Measurements from ENCODE around the gene ACAN. TPM values are rescaled to one million over a fixed set of nuclear protein-coding genes. Genes with fewer than 3 reads are reported as not detected.

The ACAN gene
- polyA plus RNA-seq, 10 donors = 2.5 to 23.0 (median 8.3) TPM

DNA sequence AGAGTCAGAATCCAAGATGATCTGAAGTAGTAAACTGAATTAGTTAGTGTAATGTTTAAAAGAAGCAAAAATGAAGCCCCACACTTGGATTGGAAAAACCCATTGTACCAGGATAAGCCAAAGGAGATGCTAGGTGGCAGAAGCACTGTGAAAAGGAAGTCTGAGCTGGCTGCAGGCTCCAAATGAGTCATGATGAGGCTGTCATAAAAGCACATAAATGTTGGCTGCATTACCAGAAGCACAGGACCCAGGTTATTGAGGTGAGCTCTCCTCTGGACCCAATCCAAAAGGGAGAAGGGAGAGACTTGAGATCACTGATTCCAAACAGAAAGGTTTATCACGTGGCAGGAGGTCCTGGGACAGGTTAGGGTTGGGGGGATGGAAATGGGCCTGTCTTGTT is 3.2 kb upstream of the ACAN start:
- DNase-seq = no peak

DNA sequence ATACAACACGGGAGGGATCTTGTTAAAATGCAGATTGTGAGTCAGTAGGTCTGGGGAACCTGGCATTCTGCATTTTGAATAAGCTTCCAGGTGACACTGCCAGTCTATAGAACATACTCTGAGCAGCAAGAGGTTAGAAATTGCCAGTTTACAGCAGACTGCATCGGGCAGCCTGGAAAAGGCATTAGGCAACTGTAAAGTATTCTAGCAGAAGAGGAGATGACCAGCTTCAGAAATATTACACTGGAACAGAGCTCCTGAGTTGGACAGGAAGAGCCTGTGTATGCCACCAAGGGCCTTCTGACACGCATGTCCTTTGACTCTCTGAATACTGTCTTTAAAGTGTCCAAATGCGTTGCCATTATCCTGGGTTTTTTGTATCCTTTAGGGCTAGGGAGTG is 2.5 kb upstream of the ACAN start:
- peak in 2 of 3 donors; percentile 34 to 38 for DNase-seq

DNA sequence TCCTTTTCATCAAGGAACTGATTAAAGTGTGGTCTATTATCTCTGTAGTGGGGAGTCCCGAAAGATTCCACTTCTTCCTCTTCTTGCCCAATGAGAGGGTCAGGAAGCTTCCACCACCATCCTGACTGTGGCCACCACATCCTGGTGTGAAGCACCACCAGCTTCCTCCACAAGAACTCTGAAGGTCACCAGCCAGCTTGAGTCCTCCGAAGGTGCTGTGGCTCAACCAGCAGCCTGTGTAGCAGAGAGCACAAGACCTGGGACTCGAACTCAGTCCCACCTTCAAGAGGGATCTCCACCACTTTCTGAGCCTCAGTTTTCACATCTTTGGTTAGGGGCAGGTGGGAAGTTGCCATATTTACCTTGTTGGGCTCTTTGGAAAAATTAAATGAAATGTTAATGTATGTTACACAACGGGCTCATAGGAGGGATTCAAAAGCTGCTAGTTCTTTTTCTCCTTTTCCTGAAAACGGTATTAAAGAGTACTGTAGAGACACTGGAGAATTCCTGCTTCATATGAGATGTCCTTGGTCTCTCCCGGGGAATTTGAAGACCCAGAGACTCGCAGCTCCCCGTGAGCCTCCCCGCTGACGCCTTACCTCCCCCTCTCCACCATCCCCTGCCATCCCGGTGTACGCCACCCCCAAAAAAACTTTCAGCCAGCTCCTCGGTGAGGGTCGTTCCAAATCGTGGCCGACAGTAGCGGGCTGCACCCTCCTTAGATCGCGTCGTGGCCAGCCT is 816 bp upstream of the ACAN start:
- no peak for DNase-seq

DNA sequence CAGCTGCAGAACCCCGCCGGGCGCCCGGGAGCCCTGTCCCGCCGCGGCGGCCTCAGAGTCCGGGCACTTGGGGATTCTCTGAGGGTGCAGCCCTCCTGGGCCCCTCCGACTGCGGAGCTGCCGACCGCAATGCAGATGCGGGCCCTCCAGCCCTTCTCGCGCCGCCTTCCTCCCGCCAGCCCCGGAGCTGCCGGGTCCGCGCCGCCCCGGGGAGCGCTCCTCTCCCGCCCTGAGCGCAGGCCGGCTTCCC is 320 bp upstream of the ACAN start:
- DNase-seq = no peak

DNA sequence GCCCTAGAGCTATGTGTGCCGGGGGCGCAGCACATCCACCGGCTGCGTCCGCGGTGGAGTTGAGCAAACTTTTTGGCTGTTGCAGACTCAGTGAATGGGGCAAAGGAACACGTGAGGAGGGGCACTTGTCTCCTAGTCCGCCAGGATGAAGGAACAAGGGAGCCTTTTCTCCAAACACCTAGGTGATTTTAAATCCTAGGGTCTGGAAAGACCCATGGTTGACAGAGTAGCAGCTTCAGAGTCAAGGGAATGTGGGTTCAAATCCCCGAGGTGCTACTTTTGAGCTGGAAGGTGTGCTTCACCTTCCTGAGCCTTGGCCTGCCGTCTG is 648 bp downstream of the ACAN start:
- DNase-seq = no peak

DNA sequence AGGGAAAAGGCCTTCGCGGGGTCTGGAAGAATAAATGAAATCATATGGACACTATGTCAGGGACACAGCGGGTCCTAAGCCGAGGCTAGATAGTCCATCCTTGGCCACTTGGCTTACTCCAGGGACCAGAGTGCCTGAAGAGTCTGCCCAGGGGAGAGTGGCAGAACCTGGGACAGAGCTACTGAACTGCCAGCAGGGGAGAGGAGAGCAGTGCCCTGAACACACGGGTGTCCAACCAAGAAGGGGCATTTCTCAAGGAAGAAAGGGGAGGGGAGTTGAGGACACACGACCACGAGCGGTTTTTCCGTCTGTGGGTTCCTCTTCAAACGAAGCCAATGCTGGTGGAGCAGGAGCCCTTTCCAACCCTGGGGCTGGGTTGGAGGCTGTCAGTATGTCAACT is 1.0 kb downstream of the ACAN start:
- no peak for DNase-seq

DNA sequence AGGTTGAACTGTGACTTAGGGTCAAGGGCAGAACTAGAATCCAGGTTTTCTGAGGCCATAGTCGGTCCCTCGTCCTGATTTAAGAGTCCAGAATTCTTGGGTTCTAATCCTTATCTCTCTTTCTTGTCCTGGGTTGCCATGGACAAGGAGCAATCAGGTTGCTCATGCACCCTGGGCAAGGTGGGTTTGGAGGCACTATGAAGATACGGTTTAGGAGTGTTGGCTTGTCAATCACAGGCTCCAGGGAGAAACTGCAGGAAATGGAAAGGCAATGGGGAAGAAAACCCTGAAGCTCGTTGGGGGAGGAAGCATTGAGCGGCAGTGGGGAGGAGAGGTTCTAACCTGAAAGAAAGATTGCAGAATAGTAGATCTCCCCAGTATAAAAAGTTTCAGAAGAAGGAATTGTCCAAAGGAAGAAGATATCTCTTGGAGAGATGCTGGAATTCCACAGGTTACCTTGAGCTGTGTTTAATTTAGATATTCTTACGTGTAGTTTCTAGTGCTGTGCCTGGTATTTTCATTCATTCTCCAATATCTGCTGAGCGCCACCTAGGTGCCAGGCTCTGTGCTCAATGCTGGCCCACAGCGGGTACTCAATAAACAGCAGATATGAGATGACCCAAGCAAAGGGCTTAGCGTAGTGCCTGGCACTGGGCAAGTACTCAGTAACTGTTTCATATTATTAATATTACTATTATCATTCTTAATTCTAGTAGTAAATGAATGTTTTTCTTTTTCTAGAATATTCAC is 2.0 kb downstream of the ACAN start:
- no peak for DNase-seq

DNA sequence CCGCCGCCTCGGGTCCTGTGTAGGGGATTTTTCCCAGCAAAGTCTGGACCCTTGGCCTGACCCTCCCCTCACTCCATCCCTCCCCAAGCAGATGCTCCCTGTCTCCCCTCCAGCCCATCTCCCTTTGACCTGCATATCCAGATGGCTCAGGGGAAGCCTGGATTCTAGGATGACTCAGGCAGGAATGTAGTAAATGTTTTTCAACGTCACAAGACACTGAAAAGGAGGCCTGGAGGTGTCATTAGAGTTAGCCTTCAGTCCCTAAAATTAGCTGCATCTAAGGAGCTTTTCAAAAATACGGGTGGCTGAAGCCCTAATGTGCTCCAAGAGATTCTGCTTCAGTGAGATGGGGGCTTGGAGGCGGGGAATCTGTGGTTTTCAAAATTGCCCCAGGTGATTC is 7.2 kb downstream of the ACAN start:
- DNase-seq = no peak

DNA sequence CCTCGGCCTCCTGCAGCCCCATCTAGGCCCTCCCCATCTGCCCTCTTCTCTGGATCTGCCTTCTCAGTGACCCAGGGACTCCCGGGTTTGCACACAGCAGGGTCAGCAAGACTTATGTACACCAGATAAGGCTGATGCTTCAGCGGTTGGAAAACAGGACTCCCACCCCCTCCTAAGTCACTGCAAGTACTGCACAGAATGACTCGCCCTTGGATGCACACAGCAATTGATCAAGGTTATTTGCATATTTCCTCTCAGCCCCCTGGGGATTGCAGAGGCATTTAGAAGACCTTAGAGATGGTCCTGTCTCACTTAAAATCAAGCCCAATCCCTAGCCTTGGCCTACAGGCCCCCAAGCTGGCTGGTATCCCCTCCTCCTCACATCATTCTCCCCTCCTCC is 8.9 kb downstream of the ACAN start:
- no peak for DNase-seq

DNA sequence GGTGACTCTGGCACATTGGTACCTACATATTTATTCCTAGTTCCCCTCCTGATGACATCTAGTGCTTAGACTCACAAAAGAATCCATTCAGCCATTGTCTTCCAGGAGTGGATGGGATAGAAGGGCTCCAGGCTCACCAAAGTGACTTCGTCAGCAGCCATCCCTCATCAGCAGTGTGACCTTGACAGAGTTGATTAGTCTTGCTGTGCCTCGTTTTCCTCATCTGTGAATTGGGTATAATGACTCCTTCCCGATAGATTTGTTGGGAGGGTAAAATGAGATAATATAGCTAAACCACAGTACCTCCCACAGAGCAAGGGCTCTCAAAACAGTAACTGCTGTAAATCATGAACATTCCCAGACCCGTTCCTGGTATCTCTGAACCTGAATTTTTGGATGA is 10.7 kb downstream of the ACAN start:
- DNase-seq = no peak

DNA sequence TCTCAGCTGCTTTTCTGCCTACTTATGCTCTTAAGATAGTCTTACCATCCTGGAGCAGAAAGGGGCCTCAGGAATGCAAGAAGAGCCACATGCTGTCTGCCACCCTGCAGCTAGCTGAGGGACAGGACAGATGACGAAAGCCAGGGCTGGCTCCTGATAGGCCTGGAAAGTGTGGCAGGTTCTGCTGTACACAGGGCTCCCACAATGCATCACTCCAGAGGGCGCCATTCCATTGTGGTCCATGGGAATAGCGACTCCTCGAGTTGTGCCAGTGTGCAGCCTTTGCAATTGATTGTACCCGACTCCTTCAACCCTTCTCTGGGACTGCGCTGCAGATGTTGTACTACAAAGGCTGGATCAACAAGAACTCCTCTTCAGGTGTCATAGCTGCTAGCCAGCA is 11.2 kb downstream of the ACAN start:
- no peak for DNase-seq

DNA sequence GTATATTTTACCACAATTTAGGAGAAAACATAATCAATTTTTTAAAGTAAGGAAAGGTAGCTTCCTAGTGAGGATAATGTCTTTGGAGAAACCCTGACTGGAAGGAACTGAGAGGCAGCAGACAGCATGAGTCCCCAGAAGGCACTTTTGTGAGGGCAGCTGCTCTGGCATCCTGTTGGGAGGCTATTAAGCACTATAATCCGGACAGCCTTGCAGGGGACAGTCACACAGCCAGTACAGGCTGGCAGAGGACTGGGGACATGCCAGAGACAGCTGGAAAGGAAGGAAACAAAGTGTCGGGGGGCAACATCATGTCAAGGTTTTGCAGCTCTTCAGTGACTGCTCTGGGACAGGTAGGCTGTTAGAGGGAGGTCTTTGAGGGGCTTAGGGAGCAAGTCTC is 15.7 kb downstream of the ACAN start:
- no peak for DNase-seq

DNA sequence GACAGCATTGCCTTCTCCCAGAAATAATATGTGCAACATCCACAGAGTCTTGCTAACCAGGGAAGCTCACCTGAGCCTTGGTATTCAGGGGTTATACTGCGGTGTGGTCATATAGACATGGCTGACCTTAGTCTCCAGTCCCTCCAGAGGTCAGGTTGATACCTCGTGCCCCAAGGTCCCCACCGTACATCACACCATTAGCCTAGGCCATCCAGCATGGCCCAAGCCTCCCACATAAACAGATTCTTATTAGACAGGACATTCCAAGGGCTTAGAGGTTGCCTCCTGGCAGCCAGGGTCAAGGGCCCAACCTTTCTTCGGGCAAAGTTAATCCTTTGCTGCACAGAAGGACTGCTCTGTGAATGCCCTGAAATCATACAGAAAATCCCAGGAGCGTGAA is 18.8 kb downstream of the ACAN start:
- no peak for DNase-seq

DNA sequence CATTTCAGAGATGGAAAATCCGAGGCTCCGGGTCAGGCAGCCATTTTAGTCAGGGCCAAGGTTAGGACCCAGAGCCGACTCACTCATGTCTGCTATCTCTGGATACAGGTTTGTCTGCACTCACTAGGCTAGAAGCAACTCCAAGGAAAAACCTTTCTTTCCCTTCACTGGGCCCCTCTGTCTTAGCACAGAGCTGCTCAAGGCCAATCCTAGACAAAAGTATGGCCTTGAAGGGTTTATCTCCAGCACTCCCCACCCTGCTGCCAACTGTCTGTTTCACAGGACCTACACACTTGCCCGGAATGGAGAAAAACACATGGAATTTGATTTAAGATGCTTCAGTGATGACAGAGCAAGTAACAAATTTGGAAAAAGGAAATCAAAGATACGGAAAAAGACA is 25.6 kb downstream of the ACAN start:
- no peak for DNase-seq

DNA sequence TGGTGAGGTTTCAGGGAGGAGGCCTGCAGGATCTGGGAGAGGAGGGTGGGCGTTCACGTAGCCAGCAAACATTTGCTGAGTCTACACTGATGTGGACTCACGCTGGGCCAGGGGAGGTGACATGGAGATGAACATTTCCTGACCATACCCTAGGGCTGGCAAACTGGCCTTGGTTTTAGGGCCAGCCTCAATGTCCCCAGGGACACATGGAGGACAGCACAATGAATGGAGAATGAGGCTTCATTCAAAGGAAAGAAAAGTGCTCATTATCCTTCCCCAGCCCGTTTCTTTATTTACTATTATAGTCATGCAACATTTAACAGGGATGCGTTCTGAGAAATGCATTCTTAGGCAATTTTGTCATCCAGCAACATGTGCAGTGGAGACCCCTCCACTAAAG is 26.8 kb downstream of the ACAN start:
- DNase-seq = no peak

DNA sequence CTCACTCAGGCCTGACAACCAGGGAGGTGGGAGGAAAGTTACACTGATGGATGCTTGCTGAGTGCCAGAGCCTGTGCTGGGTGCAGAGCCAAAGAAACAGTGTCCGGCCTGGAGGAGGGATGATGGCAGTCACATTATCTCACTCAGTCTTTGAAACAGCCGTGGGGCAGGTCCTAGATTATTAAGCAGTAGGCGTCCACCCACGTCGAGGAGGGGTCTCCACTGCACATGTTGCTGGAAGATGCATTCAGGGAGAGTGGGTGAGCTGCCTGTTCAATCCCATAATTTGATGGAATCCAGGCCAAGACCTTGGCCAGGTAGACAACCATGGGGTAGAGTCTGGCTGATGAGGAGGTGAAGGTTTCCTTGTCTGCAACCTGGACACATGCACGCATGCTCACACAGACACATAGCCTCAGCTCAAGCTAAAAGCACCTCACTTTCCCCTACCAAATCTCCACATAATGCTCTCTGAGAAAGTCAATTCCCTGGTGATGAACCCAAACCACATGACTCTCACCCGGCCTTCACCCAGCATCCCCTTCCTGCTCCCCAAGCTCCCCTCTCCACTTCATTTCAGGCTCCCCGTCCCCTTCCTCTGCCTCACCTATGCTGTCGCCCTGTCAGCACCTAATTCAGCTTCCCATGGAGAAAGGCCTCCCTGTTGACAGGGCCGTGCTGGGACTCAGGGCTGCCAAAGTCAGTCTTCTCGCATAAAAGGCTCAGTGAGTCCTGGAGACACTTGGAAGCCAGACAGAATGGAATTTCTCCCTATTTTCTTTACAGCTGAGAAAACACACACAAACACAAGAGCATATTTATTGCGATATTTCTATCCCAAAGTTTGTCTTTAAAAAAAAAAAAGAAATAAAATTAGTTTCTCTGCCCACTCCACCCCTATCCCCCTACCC is 29.8 kb downstream of the ACAN start:
- DNase-seq = peak in 1 of 3 donors; percentile 25

DNA sequence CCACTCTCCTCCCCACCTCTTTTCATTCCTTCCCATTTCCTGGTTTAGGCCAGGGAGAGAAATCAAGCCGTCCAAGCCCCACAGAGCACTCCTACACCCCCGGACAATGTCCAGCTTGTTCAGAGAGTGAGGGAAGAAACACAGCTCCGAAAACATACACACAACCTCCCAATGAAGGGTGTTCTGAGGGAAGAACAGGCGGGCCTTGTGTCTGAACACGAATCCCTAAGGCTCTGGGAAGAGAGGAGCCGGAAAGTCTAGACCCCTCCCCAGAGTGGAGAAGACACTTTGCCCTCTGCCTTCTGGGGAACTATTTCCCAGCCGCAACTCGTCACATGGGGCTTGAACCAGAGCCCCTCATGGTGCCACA is 30.5 kb downstream of the ACAN start:
- no peak for DNase-seq

DNA sequence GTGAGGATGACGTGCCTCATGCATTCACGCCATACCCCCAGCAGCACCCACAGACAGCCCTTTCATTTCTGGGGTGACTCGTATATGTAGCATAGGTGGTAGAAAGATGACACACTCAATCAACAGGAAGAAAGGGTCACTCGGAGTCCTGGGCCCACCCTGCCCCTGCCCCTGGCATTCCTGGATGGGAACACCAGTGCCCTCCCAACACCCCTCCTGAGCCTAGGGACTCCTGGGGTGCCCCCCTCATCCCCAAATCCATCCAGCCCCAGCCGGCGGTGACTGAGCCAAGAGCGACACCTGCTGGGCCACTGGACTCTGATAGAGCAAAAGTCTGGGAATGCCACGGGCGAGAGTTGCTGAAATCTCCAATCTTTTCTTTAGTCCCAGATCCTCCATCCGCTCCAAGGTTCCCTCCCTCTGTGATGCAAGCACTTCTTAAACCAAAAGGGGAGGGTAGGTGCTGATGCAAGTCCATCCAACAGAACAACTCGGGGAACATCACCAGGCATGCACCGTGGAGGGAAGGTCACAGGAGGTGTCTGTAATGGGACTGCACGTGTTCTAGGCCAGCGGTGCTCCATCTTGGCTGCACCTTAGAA is 31.1 kb downstream of the ACAN start:
- peak; percentile 14 to 67 (median 30) for DNase-seq

DNA sequence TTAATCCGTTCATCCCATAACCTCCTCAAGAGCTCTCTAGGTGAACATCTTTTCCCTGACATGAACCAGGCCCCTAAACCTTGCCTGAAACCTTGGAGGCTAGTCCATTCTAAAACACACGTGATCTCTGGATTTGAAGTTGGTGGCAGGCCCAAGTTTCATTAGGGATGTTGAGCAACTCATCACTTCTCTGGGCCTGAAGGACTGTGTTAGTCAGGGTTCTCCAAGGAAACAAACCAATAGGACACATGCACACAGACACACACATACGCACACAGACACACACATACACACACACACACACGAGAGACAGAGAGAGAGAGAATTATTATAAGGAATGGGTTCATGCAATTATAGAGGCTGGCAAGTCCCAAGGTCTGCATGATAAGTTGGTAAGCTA is 31.9 kb downstream of the ACAN start:
- no peak for DNase-seq

DNA sequence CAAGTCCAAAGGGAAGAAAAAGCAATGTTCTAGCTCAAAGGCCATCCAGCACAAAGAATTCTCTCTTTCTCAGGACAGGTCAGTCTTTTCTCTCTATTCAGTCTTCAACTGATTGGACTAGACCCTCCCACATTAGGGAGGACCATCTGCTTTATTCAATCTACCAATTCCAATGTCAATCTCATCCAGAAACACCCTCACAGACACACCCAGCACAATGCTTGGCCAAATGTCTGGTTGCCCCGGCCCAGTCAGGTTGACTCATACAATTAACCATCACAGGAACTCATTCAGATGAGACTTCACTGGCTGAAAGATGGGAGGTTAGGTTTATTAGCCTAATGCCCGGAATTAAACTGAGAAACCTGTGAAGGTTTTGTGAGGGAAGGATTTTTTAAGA is 32.4 kb downstream of the ACAN start:
- DNase-seq = peak in 1 of 3 donors; percentile 7

DNA sequence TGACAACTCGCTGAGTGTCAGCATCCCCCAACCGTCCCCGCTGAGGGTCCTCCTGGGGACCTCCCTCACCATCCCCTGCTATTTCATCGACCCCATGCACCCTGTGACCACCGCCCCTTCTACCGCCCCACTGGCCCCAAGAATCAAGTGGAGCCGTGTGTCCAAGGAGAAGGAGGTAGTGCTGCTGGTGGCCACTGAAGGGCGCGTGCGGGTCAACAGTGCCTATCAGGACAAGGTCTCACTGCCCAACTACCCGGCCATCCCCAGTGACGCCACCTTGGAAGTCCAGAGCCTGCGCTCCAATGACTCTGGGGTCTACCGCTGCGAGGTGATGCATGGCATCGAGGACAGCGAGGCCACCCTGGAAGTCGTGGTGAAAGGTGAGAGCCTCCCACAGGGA is 35.4 kb downstream of the ACAN start:
- DNase-seq = no peak

DNA sequence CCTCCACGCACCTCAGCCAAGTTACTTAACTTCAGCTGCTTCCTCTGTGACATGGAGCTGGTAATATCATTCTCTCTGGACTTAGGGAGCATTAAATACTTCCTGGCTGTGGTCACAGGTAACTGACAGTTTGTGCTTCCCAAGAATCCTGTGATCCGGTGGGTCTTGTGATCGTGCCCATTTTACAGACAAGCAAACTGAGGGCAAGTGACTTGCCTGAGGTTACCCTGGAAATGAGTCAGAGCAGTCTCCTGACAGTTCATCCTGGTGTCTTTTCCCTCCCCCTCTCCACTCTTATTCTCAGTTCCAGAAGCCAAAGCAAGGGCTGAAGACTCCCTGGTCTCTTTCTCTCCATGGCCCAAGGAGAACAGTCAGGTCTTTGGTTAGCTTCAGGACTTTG is 35.9 kb downstream of the ACAN start:
- DNase-seq = no peak

DNA sequence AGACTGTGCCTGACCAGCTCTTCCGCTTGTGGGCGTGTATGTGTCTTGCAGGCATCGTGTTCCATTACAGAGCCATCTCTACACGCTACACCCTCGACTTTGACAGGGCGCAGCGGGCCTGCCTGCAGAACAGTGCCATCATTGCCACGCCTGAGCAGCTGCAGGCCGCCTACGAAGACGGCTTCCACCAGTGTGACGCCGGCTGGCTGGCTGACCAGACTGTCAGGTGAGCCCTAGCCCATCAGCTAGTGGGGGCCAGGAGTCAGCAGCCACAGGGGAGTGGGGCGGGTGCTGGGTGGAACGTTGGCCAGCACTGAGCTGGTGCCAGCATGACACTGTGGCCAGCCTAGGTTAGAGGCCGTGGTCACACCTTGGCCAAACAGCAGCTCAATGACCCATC is 36.7 kb downstream of the ACAN start:
- DNase-seq = no peak

Measured in muscle of back (tissue), 11 donors.